HG03108 (cell line): ENCODE results near the gene TMTC1.

Experiments
- ATAC-seq: cut with Tn5 transposase; IDR thresholded peaks from one replicate; pipeline ENCODE4 v1.9.1; 2021; ENCODE audit warnings: moderate library complexity; ENCODE audit not compliant: unreplicated experiment

Gene TMTC1

GRCh38 chr12:29781188-29781587 is 2.6 kb downstream of the TMTC1 start:
- no peak for ATAC-seq

GRCh38 chr12:29780084-29780483 is 3.7 kb downstream of the TMTC1 start:
- no peak for ATAC-seq

GRCh38 chr12:29778531-29778930 is 5.2 kb downstream of the TMTC1 start:
- ATAC-seq = no peak

- ATAC-seq = no peak
These were observed 10.7 kb downstream of the TMTC1 start for GRCh38 chr12:29773076-29773475.

DNA sequence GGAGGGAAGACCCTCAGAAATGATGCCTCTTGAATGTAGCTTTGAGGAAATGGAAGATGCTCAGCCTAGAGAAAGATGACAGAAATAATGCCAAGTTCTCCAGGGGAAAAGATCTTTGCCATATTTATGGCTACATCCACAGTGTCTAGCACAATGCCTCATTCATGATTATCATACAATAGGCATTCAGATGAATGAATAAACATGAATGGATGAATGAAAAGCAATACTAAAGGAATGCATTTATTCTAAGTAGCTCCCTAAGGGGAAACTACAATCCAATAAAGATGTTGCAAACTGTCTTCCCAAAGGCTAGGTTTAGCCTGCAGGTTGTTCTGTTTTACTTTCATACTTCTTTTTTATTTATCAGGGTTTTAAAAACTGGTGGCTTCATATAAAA is 12.0 kb downstream of the TMTC1 start:
- no peak for ATAC-seq

GRCh38 chr12:29771165-29771564 is 12.6 kb downstream of the TMTC1 start:
- no peak for ATAC-seq

- no peak for ATAC-seq
These were observed 14.4 kb downstream of the TMTC1 start for GRCh38 chr12:29769162-29769858.

DNA sequence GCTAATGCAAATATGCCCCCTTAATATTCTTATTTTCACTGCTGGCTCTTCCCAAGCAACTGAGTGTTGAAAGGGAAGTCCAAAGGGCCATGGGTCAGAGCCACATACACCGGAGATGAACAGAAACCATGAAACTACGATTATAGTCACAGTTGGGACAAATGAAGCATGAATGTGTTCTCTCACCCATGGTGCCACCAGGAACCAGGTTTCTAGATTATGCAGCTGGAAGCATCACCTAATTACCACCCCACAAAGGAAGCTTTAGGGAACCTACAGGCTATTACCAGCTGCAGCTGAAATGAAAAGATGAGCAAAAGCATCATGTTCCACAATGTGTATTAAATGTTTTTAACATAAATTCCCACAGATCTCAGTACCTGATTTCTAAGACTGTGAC is 15.4 kb downstream of the TMTC1 start:
- ATAC-seq = no peak

DNA sequence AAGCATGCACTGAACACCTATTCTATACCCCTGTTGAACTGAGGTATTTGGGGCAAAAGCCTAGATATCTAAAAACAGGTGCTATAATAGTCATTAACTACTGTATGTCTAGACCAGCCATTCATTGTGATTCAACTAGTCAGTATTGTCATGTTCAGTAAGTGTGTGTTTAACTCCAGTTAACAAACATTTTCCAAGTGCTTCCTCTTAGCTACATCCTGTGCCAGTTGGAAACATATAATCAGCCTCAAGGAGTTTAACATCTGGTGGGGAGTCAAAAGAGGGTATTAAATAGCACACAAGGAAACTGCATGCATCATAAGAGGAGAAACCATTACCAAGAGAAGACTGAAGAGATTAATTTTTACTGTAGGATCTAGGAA is 20.4 kb downstream of the TMTC1 start:
- no peak for ATAC-seq

GRCh38 chr12:29762637-29763300 is 21.0 kb downstream of the TMTC1 start:
- ATAC-seq = no peak

DNA sequence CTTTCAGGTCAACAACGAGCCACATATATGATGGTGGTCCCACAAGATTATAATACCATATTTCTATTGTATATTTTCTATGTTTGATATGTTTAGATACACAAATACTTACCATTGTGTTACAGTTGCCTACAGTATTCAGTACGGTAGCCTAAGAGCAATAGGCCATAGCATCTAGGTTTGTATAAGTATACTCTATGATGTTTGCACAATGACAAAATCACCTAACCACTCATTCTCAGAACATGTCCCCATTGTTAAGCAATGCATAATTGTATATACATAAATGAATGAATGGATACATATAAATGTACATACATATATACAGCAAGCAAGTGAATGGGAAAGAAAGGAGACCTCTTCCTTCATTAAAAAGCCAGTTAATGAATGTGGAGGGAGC is 23.8 kb downstream of the TMTC1 start:
- no peak for ATAC-seq

GRCh38 chr12:29756741-29757390 is 26.9 kb downstream of the TMTC1 start:
- ATAC-seq = no peak

DNA sequence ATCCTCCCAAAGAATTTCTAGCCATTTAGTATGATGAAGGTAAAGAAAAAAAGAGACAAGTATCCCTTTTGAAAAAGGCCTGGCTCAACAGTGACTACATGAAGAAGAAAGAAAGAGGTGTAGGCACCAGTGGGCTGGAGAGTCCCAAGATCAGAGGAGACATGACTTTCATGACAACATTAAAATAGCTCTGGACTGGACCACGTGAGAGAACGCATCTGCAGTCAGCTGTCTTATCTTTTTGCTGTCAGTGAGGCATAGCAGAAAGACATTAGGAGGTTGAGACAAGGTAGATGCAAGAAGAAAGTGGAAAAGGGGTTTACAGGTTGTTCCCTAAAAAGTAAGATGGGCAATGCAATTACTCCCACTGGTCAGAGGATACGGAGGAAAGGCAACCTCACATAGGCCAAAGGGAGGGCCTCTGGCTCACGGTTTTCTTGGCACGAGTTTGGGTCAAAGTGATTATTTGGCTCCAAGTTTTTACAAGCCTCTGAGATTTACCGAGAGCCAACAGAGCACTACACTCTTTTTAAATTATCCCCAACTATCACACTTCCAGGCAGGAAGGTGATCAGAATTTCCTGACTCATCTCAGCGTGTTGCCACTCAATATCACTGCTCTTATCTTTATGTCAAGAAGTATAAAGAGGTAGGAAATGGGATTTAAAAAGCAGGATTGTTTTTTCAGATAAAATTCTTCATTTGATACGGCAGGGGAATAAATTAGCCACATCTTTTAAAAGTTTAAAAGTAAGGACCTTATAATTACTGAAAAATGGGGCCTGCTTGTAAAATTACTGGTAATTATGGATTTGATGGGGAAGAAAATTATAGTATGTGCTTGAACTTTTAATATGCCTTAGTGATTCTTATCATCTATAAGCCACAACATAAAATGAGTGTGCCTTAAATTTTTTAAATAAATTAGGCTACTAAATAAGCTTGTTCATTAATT is 29.2 kb downstream of the TMTC1 start:
- no peak for ATAC-seq

GRCh38 chr12:29752121-29752520 is 31.6 kb downstream of the TMTC1 start:
- ATAC-seq = no peak

DNA sequence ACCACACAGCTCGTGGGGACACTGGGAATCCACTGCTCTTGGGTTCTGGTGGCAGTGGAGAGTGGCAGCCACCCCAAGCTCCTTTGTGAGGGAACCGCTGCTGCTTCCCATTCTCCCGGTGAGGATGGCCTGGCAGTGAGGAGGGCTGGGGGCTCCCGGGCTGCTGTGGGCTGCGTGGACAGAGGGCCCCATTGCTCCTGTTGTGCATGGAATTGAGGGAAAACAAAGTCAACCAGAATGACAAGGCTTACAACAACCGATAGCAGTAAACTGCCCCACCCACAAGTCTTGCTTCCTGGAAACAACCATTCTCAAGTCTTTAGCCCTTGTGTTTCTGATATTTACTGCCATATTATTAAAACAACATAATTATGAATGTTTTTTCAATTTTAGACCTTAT is 32.1 kb downstream of the TMTC1 start:
- no peak for ATAC-seq

GRCh38 chr12:29750928-29751220 is 32.9 kb downstream of the TMTC1 start:
- no peak for ATAC-seq

- no peak for ATAC-seq
These were observed 33.4 kb downstream of the TMTC1 start for GRCh38 chr12:29750131-29750927.

- no peak for ATAC-seq
These were observed 39.4 kb downstream of the TMTC1 start for GRCh38 chr12:29744365-29744764.

DNA sequence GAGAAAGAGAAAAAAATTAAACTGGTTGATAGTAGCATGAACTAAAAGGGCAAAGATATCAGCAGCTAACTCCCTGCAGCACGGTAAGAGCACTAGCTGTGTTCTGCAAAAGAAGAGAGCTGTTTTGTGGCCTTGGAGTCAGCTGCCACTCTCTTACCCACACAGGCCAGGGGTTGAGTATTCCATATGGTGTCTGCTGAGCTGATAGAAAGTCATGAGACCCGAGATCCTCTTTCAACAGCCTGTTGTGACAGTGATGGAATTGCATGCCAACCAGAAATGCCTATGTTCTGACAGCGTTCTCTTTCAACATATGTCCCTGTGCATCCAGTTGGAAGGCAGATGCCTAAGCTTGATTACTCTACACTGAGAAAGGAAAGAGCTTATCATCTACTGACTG is 39.9 kb downstream of the TMTC1 start:
- ATAC-seq = no peak

DNA sequence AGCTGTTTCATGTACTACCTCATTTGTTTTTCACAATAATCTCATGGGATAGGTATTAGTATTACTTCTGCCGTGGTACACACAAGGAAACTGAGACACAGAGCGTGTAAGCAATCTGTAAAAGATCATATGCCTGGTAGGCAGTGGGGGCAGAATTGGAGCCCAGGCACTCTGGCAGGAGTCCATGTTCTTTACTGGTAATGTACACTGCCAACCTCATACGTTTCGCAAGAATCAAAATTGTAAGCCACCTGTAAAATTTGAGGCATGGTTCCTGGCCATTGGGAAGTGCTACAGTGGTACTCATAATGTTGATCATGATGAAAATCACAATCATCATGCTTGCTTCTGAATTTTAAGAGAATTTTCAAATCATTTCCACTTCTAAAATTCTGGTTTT is 40.7 kb downstream of the TMTC1 start:
- no peak for ATAC-seq

DNA sequence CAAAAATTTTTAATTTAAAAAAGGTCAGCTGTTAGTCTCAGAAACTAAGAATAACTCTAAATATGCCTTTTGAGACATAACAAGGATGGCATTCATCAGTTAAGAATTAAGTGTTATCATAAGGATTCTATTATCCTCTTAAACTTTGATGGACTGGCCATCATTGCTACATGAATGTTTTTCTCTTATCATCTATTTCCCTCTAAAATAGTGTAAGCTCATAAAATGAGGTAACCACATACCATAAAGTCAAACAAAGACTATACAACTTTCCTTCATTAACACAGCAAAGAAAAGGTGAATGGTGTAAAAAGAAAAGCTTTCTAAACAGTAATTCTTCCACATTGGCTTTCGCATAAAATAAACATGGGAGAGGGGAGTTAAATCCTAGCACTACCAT is 41.1 kb downstream of the TMTC1 start:
- ATAC-seq = no peak
